Measurements from ENCODE around the gene PFKFB2.

Gene PFKFB2

GRCh38 chr1:207010726-207011125, 42.3 kb upstream of the PFKFB2 start:
- Histone ChIP-seq H3K4me2 (ENCODE audit: low read length) (no peak overlapping the region), H3K27ac (ENCODE audit: low read length) (no peak overlapping the region), H3K79me2 (ENCODE audit: low read length) (no peaks in the 10 kb centered on the region), H3K27me3 (ENCODE audit: low read depth, low read length) (peaks cover 58% of the 10 kb centered on the region), H3K9me3 (ENCODE audit: insufficient read depth, low read length) (no peaks in the 10 kb centered on the region), H3K36me3 (replicated peaks; ENCODE audit: low read depth, low read length) (no peaks in the 10 kb centered on the region), H3K4me3 (ENCODE audit: low read length) (no peak overlapping the region), H3K9ac (ENCODE audit: low read length) (no peak overlapping the region), H4K20me1 (ENCODE audit: insufficient read depth, low read length) (no peaks in the 10 kb centered on the region), H3K4me1 (ENCODE audit: low read length) (no peaks in the 10 kb centered on the region), H2AFZ (ENCODE audit: low read depth, low read length) (no peak overlapping the region)
- TF ChIP-seq, protein P1, sequence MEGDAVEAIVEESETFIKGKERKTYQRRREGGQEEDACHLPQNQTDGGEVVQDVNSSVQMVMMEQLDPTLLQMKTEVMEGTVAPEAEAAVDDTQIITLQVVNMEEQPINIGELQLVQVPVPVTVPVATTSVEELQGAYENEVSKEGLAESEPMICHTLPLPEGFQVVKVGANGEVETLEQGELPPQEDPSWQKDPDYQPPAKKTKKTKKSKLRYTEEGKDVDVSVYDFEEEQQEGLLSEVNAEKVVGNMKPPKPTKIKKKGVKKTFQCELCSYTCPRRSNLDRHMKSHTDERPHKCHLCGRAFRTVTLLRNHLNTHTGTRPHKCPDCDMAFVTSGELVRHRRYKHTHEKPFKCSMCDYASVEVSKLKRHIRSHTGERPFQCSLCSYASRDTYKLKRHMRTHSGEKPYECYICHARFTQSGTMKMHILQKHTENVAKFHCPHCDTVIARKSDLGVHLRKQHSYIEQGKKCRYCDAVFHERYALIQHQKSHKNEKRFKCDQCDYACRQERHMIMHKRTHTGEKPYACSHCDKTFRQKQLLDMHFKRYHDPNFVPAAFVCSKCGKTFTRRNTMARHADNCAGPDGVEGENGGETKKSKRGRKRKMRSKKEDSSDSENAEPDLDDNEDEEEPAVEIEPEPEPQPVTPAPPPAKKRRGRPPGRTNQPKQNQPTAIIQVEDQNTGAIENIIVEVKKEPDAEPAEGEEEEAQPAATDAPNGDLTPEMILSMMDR (IDR thresholded peaks at IDR 0.05; ENCODE audit: low read depth, low read length): no peak
- no peak for TF ChIP-seq EZH2phosphoT487 (IDR thresholded peaks at IDR 0.05; ENCODE audit: low read depth)

- Histone ChIP-seq H3K4me1 (ENCODE audit: low read length) (no peaks in the 10 kb centered on the region), H3K36me3 (replicated peaks; ENCODE audit: low read depth, low read length) (no peaks in the 10 kb centered on the region), H3K27ac (ENCODE audit: low read length) (no peak overlapping the region), H3K79me2 (ENCODE audit: low read length) (no peaks in the 10 kb centered on the region), H2AFZ (ENCODE audit: low read depth, low read length) (no peak overlapping the region), H3K27me3 (ENCODE audit: low read depth, low read length) (peaks cover 44% of the 10 kb centered on the region), H3K4me3 (ENCODE audit: low read length) (no peak overlapping the region), H3K4me2 (ENCODE audit: low read length) (no peak overlapping the region), H3K9me3 (ENCODE audit: insufficient read depth, low read length) (no peaks in the 10 kb centered on the region), H3K9ac (ENCODE audit: low read length) (no peak overlapping the region), H4K20me1 (ENCODE audit: insufficient read depth, low read length) (no peaks in the 10 kb centered on the region)
- no peak for TF ChIP-seq EZH2phosphoT487 (IDR thresholded peaks at IDR 0.05; ENCODE audit: low read depth)
- TF ChIP-seq, protein P1 (IDR thresholded peaks at IDR 0.05; ENCODE audit: low read depth, low read length): no peak
Measured at GRCh38 chr1:207013321-207014085, 39.6 kb upstream of the PFKFB2 start.

DNA sequence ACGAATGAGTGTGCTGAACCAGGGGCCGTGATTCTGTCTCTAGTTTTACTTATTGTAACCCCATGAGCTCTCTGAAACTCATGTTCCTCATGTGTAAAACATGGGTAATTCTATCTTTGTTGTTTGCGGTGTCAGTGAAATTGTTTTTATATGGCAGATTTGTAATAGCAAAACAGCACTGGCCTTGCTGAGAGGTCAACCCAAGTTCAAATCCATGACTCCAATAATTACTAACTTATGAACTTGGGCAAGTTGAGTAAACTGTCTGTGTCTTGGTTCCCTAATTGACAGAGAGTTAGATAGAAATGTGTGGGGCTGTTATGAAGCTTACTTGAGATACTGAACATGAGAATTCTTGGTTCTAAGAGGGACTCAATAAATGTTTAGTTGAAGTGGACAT, 38.3 kb upstream of the PFKFB2 start:
- H3K4me3 ChIP-seq (ENCODE audit: low read length): no peak overlapping the region
- H3K9ac ChIP-seq (ENCODE audit: low read length): no peak overlapping the region
- H3K36me3 ChIP-seq (replicated peaks; ENCODE audit: low read depth, low read length): no peaks in the 10 kb centered on the region
- H3K79me2 ChIP-seq (ENCODE audit: low read length): no peaks in the 10 kb centered on the region
- no peaks in the 10 kb centered on the region for H3K4me1 ChIP-seq (ENCODE audit: low read length)
- H3K9me3 ChIP-seq (ENCODE audit: insufficient read depth, low read length): no peaks in the 10 kb centered on the region
- no peak overlapping the region for H3K4me2 ChIP-seq (ENCODE audit: low read length)
- TF ChIP-seq, protein P1 (IDR thresholded peaks at IDR 0.05; ENCODE audit: low read depth, low read length): no peak
- no peak for TF ChIP-seq EZH2phosphoT487 (IDR thresholded peaks at IDR 0.05; ENCODE audit: low read depth)
- H3K27me3 ChIP-seq (ENCODE audit: low read depth, low read length): peaks cover 49% of the 10 kb centered on the region
- H2AFZ ChIP-seq (ENCODE audit: low read depth, low read length): no peak overlapping the region
- no peak overlapping the region for H3K27ac ChIP-seq (ENCODE audit: low read length)
- no peaks in the 10 kb centered on the region for H4K20me1 ChIP-seq (ENCODE audit: insufficient read depth, low read length)

- no peaks in the 10 kb centered on the region for H3K36me3 ChIP-seq (replicated peaks; ENCODE audit: low read depth, low read length)
- no peak overlapping the region for H3K27ac ChIP-seq (ENCODE audit: low read length)
- H3K27me3 ChIP-seq (ENCODE audit: low read depth, low read length): peaks cover 53% of the 10 kb centered on the region
- H3K4me1 ChIP-seq (ENCODE audit: low read length): no peaks in the 10 kb centered on the region
- no peak overlapping the region for H3K4me3 ChIP-seq (ENCODE audit: low read length)
- no peak overlapping the region for H2AFZ ChIP-seq (ENCODE audit: low read depth, low read length)
- no peak overlapping the region for H3K9ac ChIP-seq (ENCODE audit: low read length)
- TF ChIP-seq, protein P1 (IDR thresholded peaks at IDR 0.05; ENCODE audit: low read depth, low read length): no peak
- no peak for TF ChIP-seq EZH2phosphoT487 (IDR thresholded peaks at IDR 0.05; ENCODE audit: low read depth)
- H4K20me1 ChIP-seq (ENCODE audit: insufficient read depth, low read length): no peaks in the 10 kb centered on the region
- no peak overlapping the region for H3K4me2 ChIP-seq (ENCODE audit: low read length)
- H3K79me2 ChIP-seq (ENCODE audit: low read length): no peaks in the 10 kb centered on the region
- H3K9me3 ChIP-seq (ENCODE audit: insufficient read depth, low read length): no peaks in the 10 kb centered on the region
Measured at GRCh38 chr1:207015791-207016190, 37.3 kb upstream of the PFKFB2 start.

All from OCI-LY3 (cell line).